BJ (cell line): ENCODE measurements around the gene LARP1. TPM values are rescaled to one million over a fixed set of nuclear protein-coding genes. Genes with fewer than 3 reads are reported as not detected.
"Not testable (repeated sequence)": the region's sequence is repeated elsewhere in the genome, so short reads cannot be mapped to it uniquely, and the experiment has no call there.

Experiments
- CTCF ChIA-PET: fragments of 350-600 bp; formaldehyde crosslinking; extraction: SDS; loops from one replicate; lab custom pipeline; 2021; ENCODE audit warnings: antibody characterized with exemption, inconsistent platforms; lab: Yijun Ruan, JAX
- POLR2A ChIA-PET: fragments of 300-600 bp; sonication (Branson Sonifier 250); formaldehyde crosslinking; extraction: SDS; loops from one replicate; lab custom pipeline; 2021; ENCODE audit warnings: antibody characterized with exemption; lab: Charles Lee
- DNase-seq: peaks from one replicate; pipeline ENCODE4 v3.0.0-alpha.2; 2011; ENCODE audit warnings: low read depth
- H3K27me3 ChIP-seq: 2 replicates; pipeline ENCODE4 v1.6.0; 2011; ENCODE audit warnings: low read length; ENCODE audit not compliant: control insufficient read depth, insufficient read depth
- H3K36me3 ChIP-seq: 2 replicates; pipeline ENCODE4 v1.5.1; 2011; ENCODE audit warnings: low read length; ENCODE audit not compliant: control insufficient read depth, insufficient read depth
- H3K4me3 ChIP-seq: 2 replicates; pipeline ENCODE4 v1.5.1; 2011; ENCODE audit warnings: low read depth, mild to moderate bottlenecking, control low read depth, low read length
- CTCF ChIP-seq: IDR thresholded peaks from 2 replicates; pipeline ENCODE4 v1.5.1; 2011; ENCODE audit warnings: low read depth, mild to moderate bottlenecking, control low read depth, inconsistent platforms, low read length, moderate library complexity; ENCODE audit not compliant: insufficient read depth
- polyA plus RNA-seq: library from polyadenylated mRNA; depleted of rRNA; stranded (reverse); fragments of >200 nt; gene quantifications from 2 replicates; pipeline ENCODE4 v1.2.3, GENCODE V29; 2011

LARP1 gene
- polyA plus RNA-seq, 1 experiment: 59.0 TPM

GRCh38 chr5:154816891-154817492 is 61.8 kb downstream of the LARP1 start:
- Histone ChIP-seq H3K27me3 (no peaks in the 10 kb centered on the region), H3K36me3 (peaks cover 34% of the 10 kb centered on the region), H3K4me3 (no peak overlapping the region)
- no peak for TF ChIP-seq CTCF
- DNase-seq: no peak
- ChIA-PET POLR2A (interaction anchor here (0.6 kb wide), 2 partner anchors 48 to 167 kb away, joined by 3 to 8 read pairs; no protein-coding TSS in a partner anchor), CTCF (interaction anchor here (0.6 to 1.9 kb wide), 4 partner anchors 40 to 174 kb away, joined by 3 to 5 read pairs (median 3); no protein-coding TSS in a partner anchor)

- POLR2A ChIA-PET: no interaction called here
- H3K27me3 ChIP-seq: no peaks in the 10 kb centered on the region
- H3K36me3 ChIP-seq: peaks cover 32% of the 10 kb centered on the region
- CTCF ChIA-PET: interaction anchor here (1.9 kb wide), 1 partner anchor 168 kb away, joined by 5 read pairs; no protein-coding TSS in a partner anchor
- no peak overlapping the region for H3K4me3 ChIP-seq
- no peak for TF ChIP-seq CTCF
- DNase-seq: no peak
Measured at GRCh38 chr5:154817815-154818214, 62.6 kb downstream of the LARP1 start.

GRCh38 chr5:154818471-154819116 is 63.4 kb downstream of the LARP1 start:
- no peak for DNase-seq
- H3K27me3 ChIP-seq: no peaks in the 10 kb centered on the region
- no peak overlapping the region for H3K4me3 ChIP-seq
- ChIA-PET POLR2A (no interaction called here), CTCF (interaction anchor here (1.5 to 1.9 kb wide), 2 partner anchors 168 kb away, joined by 5 to 8 read pairs; no protein-coding TSS in a partner anchor)
- H3K36me3 ChIP-seq: peaks cover 31% of the 10 kb centered on the region
- no peak for TF ChIP-seq CTCF

GRCh38 chr5:154819546-154819945 is 64.4 kb downstream of the LARP1 start:
- POLR2A ChIA-PET: no interaction called here
- no peak for DNase-seq
- TF ChIP-seq CTCF: no peak
- Histone ChIP-seq H3K4me3 (no peak overlapping the region), H3K27me3 (no peaks in the 10 kb centered on the region), H3K36me3 (peaks cover 29% of the 10 kb centered on the region)
- CTCF ChIA-PET: interaction anchor here (0.7 to 1.5 kb wide), 3 partner anchors 24 to 169 kb away, joined by 3 to 8 read pairs (median 3); no protein-coding TSS in a partner anchor

- POLR2A ChIA-PET: no interaction called here
- no peak for TF ChIP-seq CTCF
- no peak for DNase-seq
- Histone ChIP-seq H3K27me3 (no peaks in the 10 kb centered on the region), H3K36me3 (peaks cover 25% of the 10 kb centered on the region), H3K4me3 (no peak overlapping the region)
- CTCF ChIA-PET: interaction anchor here (1.5 kb wide), 1 partner anchor 170 kb away, joined by 8 read pairs; no protein-coding TSS in a partner anchor
Measured at GRCh38 chr5:154820383-154820782, 65.2 kb downstream of the LARP1 start.

- DNase-seq, H3K4me3 ChIP-seq, POLR2A ChIA-PET, H3K27me3 ChIP-seq: not testable (repeated sequence)
- H3K36me3 ChIP-seq: peaks cover 19% of the 10 kb centered on the region
- CTCF ChIA-PET: interaction anchor here (2.1 kb wide), 1 partner anchor 172 kb away, joined by 9 read pairs; no protein-coding TSS in a partner anchor
Measured at GRCh38 chr5:154822896-154823295, 67.7 kb downstream of the LARP1 start.
